ENCODE results near the gene LRP1.

Gene LRP1

DNA sequence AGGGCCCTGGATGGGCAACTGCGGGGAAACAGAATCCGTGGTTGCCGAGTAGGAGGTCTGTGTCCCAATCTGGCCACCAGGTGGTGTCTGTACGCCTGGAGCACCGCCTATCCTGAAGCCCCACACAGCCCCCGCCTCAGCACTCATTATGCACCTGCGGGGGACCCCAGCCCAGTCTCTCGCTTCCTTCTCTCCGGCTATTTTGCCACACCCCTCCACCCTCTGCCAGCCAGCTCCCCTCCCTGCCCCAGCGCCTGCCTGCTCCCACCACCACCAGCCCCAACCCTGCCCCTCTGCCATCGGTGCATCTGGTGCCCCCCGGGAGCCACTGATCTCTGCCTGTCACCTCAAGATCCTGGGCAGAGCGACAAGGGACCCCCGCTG is 86.1 kb downstream of the LRP1 start:
- H3K27ac ChIP-seq (ENCODE audit: low read depth, low read length) = no peak overlapping the region
- peaks cover 63% of the 10 kb centered on the region for H3K4me1 ChIP-seq (ENCODE audit: control insufficient read depth, low read length)
- no peak for TF ChIP-seq EZH2phosphoT487 (IDR thresholded peaks at IDR 0.05; ENCODE audit: borderline replicate concordance, low read length)
- TF ChIP-seq, protein P1, sequence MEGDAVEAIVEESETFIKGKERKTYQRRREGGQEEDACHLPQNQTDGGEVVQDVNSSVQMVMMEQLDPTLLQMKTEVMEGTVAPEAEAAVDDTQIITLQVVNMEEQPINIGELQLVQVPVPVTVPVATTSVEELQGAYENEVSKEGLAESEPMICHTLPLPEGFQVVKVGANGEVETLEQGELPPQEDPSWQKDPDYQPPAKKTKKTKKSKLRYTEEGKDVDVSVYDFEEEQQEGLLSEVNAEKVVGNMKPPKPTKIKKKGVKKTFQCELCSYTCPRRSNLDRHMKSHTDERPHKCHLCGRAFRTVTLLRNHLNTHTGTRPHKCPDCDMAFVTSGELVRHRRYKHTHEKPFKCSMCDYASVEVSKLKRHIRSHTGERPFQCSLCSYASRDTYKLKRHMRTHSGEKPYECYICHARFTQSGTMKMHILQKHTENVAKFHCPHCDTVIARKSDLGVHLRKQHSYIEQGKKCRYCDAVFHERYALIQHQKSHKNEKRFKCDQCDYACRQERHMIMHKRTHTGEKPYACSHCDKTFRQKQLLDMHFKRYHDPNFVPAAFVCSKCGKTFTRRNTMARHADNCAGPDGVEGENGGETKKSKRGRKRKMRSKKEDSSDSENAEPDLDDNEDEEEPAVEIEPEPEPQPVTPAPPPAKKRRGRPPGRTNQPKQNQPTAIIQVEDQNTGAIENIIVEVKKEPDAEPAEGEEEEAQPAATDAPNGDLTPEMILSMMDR (IDR thresholded peaks at IDR 0.05; ENCODE audit: low read depth, low read length, poor library complexity, severe bottlenecking) = peak; percentile 86
- H3K36me3 ChIP-seq (ENCODE audit: control insufficient read depth, low read length) = peaks cover 11% of the 10 kb centered on the region
- no peaks in the 10 kb centered on the region for H3K9me2 ChIP-seq (replicated peaks; ENCODE audit: control insufficient read depth, low read length)
- H3K27me3 ChIP-seq (ENCODE audit: control insufficient read depth, low read length) = no peaks in the 10 kb centered on the region
- peak overlapping the region; percentile 40 for H3K4me3 ChIP-seq (ENCODE audit: low read length)
- H3F3A ChIP-seq (ENCODE audit: control insufficient read depth, insufficient read depth) = peaks cover 12% of the 10 kb centered on the region
- peak overlapping the region; percentile 88 for H3K4me2 ChIP-seq (ENCODE audit: low read length)
- peaks cover 26% of the 10 kb centered on the region for H3K79me2 ChIP-seq (ENCODE audit: control insufficient read depth, low read length)
- H3K9me3 ChIP-seq (ENCODE audit: control insufficient read depth, insufficient read depth, low read length) = no peaks in the 10 kb centered on the region
- H4K20me1 ChIP-seq (ENCODE audit: control insufficient read depth, insufficient read depth, low read depth, low read length) = peaks cover 5% of the 10 kb centered on the region; the same call in 1 of the 2 replicates

DNA sequence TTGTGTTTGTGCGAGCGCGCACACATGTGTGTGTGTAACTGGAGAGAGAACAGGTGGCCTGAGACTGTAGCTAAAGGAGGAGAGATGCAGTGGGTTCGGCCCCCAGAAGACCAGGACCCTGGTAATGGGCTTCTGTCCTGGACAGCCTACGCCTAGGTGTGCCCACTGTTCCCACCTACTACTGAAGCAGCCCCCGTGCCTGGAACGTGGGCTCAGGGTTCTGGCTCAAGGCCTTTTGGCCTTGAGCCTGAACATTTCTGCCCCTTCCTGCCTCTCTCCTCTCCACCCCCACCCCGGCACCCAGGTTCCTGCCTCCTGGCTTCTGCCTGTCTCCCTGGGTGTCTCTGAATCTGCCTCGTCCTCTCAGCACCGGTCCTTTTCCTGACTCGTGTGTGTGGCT is 86.8 kb downstream of the LRP1 start:
- peaks cover 12% of the 10 kb centered on the region for H3F3A ChIP-seq (ENCODE audit: control insufficient read depth, insufficient read depth)

DNA sequence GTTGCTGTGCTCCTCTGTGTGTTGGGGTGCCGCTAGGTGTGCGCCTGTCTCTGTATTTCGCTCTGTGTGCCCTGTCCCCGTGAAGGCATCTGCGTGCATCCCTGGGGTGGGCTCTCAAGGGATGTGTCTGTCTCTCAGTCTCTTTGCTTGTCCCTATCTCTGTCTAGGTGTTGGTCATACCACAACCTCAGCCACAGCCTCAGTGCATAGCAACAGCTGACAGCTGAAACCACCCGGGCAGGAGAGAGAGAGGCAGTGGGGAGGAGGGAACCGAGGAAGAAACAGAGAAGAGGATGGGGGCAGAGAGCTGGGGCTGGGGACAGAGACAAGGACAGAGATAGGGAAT is 87.4 kb downstream of the LRP1 start:
- peak overlapping the region; percentile 45 for H3K27ac ChIP-seq (ENCODE audit: low read depth, low read length)
- H3K4me3 ChIP-seq (ENCODE audit: low read length) = peak overlapping the region; percentile 73
- peaks cover 71% of the 10 kb centered on the region for H3K4me1 ChIP-seq (ENCODE audit: control insufficient read depth, low read length)
- TF ChIP-seq EZH2phosphoT487 (IDR thresholded peaks at IDR 0.05; ENCODE audit: borderline replicate concordance, low read length) = no peak
- TF ChIP-seq, protein P1 (IDR thresholded peaks at IDR 0.05; ENCODE audit: low read depth, low read length, poor library complexity, severe bottlenecking) = no peak
- peaks cover 11% of the 10 kb centered on the region for H3K36me3 ChIP-seq (ENCODE audit: control insufficient read depth, low read length)
- peak overlapping the region; percentile 88 for H3K4me2 ChIP-seq (ENCODE audit: low read length)
- peaks cover 12% of the 10 kb centered on the region for H3F3A ChIP-seq (ENCODE audit: control insufficient read depth, insufficient read depth)
- peaks cover 5% of the 10 kb centered on the region; the same call in 1 of the 2 replicates for H4K20me1 ChIP-seq (ENCODE audit: control insufficient read depth, insufficient read depth, low read depth, low read length)
- H3K79me2 ChIP-seq (ENCODE audit: control insufficient read depth, low read length) = peaks cover 35% of the 10 kb centered on the region
- H3K9me2 ChIP-seq (replicated peaks; ENCODE audit: control insufficient read depth, low read length) = no peaks in the 10 kb centered on the region
- H3K27me3 ChIP-seq (ENCODE audit: control insufficient read depth, low read length) = no peaks in the 10 kb centered on the region
- no peaks in the 10 kb centered on the region for H3K9me3 ChIP-seq (ENCODE audit: control insufficient read depth, insufficient read depth, low read length)

More for the DNA sequence above, 86.8 kb downstream of the LRP1 start:
- H3K36me3 ChIP-seq (ENCODE audit: control insufficient read depth, low read length) = peaks cover 11% of the 10 kb centered on the region
- peaks cover 69% of the 10 kb centered on the region for H3K4me1 ChIP-seq (ENCODE audit: control insufficient read depth, low read length)
- peaks cover 5% of the 10 kb centered on the region; the same call in 1 of the 2 replicates for H4K20me1 ChIP-seq (ENCODE audit: control insufficient read depth, insufficient read depth, low read depth, low read length)
- no peaks in the 10 kb centered on the region for H3K27me3 ChIP-seq (ENCODE audit: control insufficient read depth, low read length)
- peak overlapping the region; percentile 73 for H3K4me3 ChIP-seq (ENCODE audit: low read length)
- no peaks in the 10 kb centered on the region for H3K9me2 ChIP-seq (replicated peaks; ENCODE audit: control insufficient read depth, low read length)
- H3K4me2 ChIP-seq (ENCODE audit: low read length) = peak overlapping the region; percentile 88
- H3K79me2 ChIP-seq (ENCODE audit: control insufficient read depth, low read length) = peaks cover 33% of the 10 kb centered on the region
- no peaks in the 10 kb centered on the region for H3K9me3 ChIP-seq (ENCODE audit: control insufficient read depth, insufficient read depth, low read length)
- TF ChIP-seq, protein P1 (IDR thresholded peaks at IDR 0.05; ENCODE audit: low read depth, low read length, poor library complexity, severe bottlenecking) = no peak
- no peak for TF ChIP-seq EZH2phosphoT487 (IDR thresholded peaks at IDR 0.05; ENCODE audit: borderline replicate concordance, low read length)
- H3K27ac ChIP-seq (ENCODE audit: low read depth, low read length) = no peak overlapping the region

Data from DOHH2 (cell line).